Ureter (tissue), 1 donor: Measurements from ENCODE around the gene GJB5. TPM values are rescaled to one million over a fixed set of nuclear protein-coding genes. Genes with fewer than 3 reads are reported as not detected.
A peak's percentile ranks its signal among the peaks of the same experiment; 100 is the strongest.
"Not testable (repeated sequence)": the region's sequence is repeated elsewhere in the genome, so short reads cannot be mapped to it uniquely, and the experiment has no call there.

Experiments
- DNase-seq: peaks from one replicate; pipeline ENCODE4 v3.0.0-alpha.2; 2020; ENCODE audit warnings: low spot score
- total RNA-seq: library from RNA; stranded (reverse); gene quantifications from one replicate; pipeline ENCODE4 v1.2.4, GENCODE V29; 2023
- donor health status: DM: yes; HTN: yes; CAD: no.

Gene GJB5
- total RNA-seq, 1 donor from 2014 or later: 8.5 TPM

- no peak for DNase-seq
Measured at GRCh38 chr1:34745666-34746065, 9.2 kb upstream of the GJB5 start.

- DNase-seq: no peak
Measured at GRCh38 chr1:34746101-34746500, 8.7 kb upstream of the GJB5 start.

DNA sequence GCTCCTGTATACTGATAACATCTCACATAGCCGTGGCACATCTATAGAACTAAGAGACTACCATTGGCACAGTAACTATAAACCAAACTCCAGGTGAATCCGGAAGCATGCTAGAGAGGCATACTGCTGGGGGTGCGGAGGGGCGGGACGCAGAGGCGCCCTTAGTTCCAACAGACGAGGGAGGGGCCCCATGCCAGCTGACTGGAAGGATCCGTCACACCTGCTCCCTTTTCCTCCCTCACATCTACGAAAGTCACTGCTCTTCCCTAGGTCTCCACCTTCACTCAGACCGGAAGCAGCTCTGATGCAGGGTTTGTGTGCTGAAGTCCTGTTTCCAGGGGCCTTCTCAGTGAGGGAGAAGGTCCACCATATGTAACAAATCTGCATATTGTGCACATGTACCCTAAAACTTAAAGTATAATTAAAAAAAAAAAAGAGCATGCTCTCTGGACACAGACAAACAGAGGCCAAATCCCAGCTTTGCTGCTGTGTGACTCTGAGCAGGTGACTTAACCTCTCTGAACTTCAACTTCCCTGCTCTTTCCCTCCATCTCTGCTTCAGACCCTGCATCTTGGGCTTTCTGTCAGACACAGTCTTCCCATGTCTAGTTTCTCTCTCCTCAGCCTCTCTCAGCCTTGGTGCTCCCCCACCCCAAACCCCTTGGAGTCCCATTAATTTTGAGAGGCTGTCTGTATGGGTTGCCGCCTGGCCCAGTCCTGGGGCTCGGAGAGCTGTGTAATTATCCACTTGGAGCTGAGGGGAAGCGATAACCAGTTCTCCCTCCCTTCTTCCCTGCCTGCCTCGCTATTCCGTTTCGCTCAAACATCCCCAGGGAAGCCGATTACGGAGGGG is 7.8 kb upstream of the GJB5 start:
- no peak for DNase-seq

DNA sequence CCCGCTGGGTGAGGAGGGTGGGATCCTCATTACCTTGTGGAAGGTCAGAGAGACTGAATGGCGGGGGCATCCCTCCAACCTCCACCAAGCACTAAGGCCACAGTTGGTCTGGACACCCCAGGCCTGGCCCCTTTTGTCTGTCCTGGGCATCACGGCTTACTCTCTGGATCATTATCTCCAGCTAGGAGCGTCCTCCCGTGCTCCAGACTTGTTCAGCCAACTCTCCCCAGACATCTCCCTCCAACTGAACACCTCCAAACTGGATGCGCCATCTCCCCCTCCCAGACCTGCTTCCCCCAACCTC is 7.3 kb upstream of the GJB5 start:
- no peak for DNase-seq

DNA sequence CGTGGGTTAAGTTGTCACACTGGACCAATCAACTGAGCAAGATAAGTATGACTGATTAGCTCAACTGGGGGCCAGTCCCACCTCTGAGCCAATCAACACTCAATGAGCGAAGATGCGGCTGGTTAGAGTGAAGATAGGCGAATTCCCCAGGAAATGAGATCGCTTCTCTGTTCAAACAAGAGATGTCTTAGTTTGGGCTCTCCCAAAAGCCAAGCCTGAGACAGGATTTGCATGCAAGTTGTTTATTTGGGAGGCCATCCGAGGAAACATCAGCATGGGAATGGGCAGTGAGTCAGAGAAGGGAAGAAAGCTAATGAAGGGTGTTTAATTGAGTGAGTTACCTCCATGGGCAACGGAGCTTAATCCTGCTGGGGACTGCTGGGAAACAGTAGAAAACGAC is 4.9 kb upstream of the GJB5 start:
- DNase-seq: no peak

GRCh38 chr1:34750610-34751009 is 4.2 kb upstream of the GJB5 start:
- DNase-seq: no peak

- DNase-seq: no peak
Measured at GRCh38 chr1:34753163-34753562, 1.7 kb upstream of the GJB5 start.

DNA sequence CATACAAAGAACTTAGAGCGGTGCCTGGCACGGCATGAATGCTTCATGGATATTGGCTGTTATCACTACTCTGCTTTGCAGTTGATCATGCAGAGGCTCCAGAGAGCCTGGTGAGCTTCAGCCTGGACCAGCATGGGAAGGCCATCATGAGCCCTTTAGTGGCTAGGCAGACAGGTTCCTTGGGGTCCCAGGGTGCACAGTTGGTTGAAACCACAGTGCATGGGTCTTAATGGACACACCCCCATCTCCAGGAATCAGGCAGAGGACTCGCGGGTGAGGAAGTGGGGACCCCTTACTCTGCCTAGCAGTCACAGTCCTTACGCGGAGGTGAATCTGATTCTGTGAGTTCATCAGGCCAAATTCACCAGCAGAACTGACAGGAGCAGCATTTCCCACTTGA is 1.1 kb downstream of the GJB5 start:
- no peak for DNase-seq

- no peak for DNase-seq
Measured at GRCh38 chr1:34757386-34757785, 2.5 kb downstream of the GJB5 start.

- DNase-seq: no peak
Measured at GRCh38 chr1:34758751-34759150, 3.9 kb downstream of the GJB5 start.

- DNase-seq: peak; percentile 76
Measured at GRCh38 chr1:34759503-34760357, 4.9 kb downstream of the GJB5 start, which contains the start of gene GJB4. Gene GJB4, plus strand, starts transcription at chr1:34759740. Its CDS starts 1,515 bp downstream, at chr1:34761255.

GRCh38 chr1:34761176-34761761 is 6.4 kb downstream of the GJB5 start:
- no peak for DNase-seq

GRCh38 chr1:34761776-34762307 is 7.0 kb downstream of the GJB5 start:
- no peak for DNase-seq

- no peak for DNase-seq
Measured at GRCh38 chr1:34762474-34763141, 7.8 kb downstream of the GJB5 start.

DNA sequence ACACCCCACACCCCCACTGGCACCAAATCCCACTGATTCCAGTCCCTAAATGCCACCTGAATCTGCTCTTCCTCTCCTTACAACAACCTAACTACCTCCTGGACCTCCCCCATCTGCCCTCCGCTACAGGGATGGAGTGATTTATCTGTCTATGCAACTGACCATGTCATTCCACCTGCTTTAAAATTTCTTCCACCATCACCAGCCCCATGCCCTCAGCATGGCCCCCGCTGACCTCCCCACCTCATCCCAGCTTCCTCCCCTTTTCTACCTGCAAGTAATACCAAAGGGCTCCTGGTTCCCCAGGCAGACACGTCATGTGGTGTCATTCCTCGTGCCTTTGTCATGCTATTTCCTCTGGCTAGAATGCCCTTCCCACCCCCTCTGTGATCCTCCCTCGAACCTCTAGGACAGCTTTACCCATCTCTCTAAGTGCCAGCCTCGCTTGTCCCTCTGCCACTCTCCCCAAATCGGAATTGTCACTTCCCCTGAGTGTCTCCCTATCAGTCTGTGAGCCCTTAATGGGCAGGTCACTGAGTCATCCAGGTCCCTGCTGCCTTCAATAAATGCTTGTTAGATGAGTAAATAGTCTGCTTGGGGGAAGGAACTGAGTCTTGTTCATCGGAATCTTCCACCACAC is 8.4 kb downstream of the GJB5 start:
- DNase-seq: no peak

- DNase-seq: no peak
Measured at GRCh38 chr1:34768856-34769255, 14.0 kb downstream of the GJB5 start.

- DNase-seq: no peak
Measured at GRCh38 chr1:34770891-34771504, 16.2 kb downstream of the GJB5 start.

GRCh38 chr1:34771573-34772371 is 16.9 kb downstream of the GJB5 start:
- DNase-seq: no peak

- not testable (repeated sequence) for DNase-seq
Measured at GRCh38 chr1:34773114-34773513, 18.3 kb downstream of the GJB5 start.

- DNase-seq: no peak
Measured at GRCh38 chr1:34774957-34775356, 20.1 kb downstream of the GJB5 start.
